T-helper 2 cell treated with Interferon-gamma antibody and Interleukin-4, amounts not matched to agents 100 ng/mL and 5 ng/mL, for 36 hours (primary cell): ENCODE results near the gene EFS. TPM values are rescaled to one million over a fixed set of nuclear protein-coding genes. Genes with fewer than 3 reads are reported as not detected.
"Not testable (repeated sequence)": the region's sequence is repeated elsewhere in the genome, so short reads cannot be mapped to it uniquely, and the experiment has no call there.

Experiments used
- intact Hi-C: fragments of 100-400 bp; cut with micrococcal nuclease; formaldehyde crosslinking; loops from one replicate; pipeline ENCODE4 v1.15.1; 2023
- total RNA-seq: library from RNA; stranded (reverse); gene quantifications from 2 replicates; pipeline ENCODE4 v1.2.3, GENCODE V29; 2022

EFS gene
- total RNA-seq, 1 donor from 2014 or later = not detected

DNA sequence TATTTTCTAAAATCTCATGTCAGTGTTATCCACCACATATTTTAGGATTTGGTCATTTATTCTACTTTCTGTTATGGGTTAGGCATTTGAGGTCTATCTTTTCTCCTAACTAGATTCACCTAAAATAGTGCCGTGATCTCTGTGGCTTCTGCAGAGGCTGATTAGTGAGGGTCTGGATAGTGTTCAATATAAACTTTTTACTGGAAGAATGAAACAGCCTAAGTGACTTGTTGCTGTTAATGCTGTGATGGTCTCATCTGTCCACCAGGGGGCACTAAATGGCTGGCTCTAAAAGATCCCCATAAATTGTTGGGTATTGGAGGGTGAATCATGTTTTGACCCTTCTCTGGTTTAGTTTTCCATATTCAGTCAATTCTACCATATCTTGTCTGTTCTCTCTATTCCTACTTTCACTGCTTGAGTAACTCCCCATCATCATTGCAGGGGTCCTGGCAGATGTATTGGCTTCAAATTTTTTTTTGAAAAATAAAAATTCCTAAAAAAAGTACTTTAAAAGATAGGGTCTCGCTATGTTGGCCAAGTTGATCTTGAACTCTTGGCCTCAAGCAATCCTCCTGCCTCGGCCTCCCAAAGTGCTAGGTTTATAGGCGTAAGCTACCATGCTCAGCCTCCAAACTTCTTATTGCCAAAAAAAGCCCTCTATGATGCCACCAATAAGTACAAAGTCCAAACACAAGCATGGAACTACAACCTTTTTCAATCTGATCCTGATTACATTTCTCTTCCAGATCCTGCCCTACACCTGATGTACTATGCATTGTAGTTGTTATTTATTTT lies 36.8 kb downstream of the EFS start:
- intact Hi-C loops = loop anchor here (1.0 kb wide), 1 partner anchor 52 kb away; no protein-coding TSS in a partner anchor

DNA sequence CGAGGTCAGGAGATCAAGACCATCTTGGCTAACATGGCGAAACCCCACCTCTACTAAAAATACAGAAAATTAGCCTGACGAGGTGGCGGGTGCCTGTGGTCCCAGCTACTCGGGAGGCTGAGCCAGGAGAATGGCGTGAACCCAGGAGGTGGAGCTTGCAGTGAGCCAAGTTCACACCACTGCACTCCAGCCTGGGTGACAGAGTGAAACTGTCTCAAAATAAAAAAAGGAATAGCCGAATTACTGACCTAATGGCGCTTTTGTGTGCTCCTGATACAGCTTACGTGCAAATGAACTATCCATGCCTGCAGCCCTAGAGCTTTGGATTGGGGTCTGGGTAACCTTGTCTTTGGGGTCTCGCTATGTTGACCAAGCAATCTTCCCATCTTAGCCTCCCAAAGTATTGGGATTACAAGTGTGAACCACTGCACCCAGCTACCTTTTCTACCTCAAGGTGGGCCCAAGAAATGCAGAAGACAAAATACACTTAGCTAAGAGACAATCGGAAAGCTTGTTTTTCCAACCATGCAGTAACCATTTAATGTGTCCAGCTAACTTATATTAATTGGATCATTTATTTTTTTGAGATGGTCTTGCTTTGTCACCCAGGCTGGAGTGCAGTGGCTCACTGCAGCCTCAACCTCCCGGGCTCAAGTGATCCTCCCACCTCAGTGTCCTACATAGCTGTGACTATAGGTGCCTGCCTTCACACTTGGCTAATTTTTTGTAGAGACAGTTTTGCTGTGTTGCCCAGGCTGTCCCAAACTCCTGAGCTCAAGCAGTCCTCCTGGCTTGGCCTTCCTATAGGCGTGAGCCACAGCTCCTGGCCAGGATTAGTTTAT lies 38.3 kb downstream of the EFS start:
- intact Hi-C loops = no loop called here

DNA sequence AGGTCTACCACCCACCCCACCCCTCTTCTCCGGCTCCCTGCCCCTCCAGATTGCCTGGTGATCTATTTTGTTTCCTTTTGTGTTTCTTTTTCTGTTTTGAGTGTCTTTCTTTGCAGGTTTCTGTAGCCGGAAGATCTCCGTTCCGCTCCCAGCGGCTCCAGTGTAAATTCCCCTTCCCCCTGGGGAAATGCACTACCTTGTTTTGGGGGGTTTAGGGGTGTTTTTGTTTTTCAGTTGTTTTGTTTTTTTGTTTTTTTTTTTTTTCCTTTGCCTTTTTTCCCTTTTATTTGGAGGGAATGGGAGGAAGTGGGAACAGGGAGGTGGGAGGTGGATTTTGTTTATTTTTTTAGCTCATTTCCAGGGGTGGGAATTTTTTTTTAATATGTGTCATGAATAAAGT lies 39.2 kb downstream of the EFS start:
- intact Hi-C loops = not testable (repeated sequence)

DNA sequence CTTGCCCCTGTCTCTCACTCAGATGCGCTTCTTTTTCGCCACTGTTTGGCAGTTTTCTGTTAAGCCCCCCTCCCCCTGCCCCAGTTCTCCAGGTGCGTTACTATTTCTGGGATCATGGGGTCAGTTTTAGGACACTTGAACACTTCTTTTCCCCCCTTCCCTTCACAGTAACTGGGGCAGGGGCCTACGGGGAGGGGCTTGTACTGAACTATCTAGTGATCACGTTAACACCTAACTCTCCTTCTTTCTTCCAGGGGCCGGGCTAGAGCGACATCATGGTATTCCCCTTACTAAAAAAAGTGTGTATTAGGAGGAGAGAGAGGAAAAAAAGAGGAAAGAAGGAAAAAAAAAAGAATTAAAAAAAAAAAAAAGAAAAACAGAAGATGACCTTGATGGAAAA lies 40.0 kb downstream of the EFS start:
- intact Hi-C loops = loop anchor here (5.0 kb wide), 1 partner anchor 242 kb away; the partner anchor contains the start of gene AP1G2

DNA sequence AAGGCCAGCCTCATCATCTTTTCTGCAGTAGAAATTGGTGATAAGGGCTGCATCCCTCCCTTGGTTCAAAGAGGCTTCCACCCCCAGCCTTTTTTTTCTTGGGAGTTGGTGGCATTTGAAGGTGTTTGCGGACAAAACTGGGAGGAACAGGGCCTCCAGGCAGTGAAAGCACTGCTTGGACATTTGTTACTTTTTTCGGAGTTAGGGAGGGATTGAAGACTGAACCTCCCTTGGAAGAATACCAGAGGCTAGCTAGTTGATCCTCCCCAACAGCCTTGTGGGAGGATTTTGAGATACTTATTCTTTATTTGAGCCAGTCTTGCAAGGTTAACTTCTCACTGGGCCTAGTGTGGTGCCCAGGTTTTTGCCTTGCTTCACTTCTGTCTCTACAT lies 40.5 kb downstream of the EFS start:
- intact Hi-C loops = loop anchor here (5.0 kb wide), 1 partner anchor 243 kb away; the partner anchor contains the start of gene AP1G2

DNA sequence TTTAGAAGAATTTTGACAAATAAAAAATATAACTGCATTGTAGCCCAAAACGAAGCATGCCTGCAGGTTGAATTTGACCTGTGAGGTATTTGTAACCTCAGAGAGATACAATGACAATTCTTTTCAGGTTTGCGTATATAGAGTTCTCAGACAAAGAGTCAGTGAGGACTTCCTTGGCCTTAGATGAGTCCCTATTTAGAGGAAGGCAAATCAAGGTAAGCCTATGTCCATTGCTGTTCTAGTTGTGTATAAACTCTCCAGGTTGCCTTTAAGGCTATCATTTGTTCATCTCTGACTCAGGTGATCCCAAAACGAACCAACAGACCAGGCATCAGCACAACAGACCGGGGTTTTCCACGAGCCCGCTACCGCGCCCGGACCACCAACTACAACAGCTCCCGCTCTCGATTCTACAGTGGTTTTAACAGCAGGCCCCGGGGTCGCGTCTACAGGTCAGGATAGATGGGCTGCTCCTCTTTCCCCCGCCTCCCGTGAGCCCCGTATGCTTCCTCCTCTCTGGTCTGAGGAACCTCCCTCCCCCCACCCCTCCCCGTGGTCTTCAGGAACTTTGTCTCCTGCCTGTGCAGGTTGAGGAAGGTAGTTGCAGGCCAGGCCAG lies 41.0 kb downstream of the EFS start:
- intact Hi-C loops = loop anchor here (5.0 kb wide), 1 partner anchor 243 kb away; the partner anchor contains the start of gene AP1G2

DNA sequence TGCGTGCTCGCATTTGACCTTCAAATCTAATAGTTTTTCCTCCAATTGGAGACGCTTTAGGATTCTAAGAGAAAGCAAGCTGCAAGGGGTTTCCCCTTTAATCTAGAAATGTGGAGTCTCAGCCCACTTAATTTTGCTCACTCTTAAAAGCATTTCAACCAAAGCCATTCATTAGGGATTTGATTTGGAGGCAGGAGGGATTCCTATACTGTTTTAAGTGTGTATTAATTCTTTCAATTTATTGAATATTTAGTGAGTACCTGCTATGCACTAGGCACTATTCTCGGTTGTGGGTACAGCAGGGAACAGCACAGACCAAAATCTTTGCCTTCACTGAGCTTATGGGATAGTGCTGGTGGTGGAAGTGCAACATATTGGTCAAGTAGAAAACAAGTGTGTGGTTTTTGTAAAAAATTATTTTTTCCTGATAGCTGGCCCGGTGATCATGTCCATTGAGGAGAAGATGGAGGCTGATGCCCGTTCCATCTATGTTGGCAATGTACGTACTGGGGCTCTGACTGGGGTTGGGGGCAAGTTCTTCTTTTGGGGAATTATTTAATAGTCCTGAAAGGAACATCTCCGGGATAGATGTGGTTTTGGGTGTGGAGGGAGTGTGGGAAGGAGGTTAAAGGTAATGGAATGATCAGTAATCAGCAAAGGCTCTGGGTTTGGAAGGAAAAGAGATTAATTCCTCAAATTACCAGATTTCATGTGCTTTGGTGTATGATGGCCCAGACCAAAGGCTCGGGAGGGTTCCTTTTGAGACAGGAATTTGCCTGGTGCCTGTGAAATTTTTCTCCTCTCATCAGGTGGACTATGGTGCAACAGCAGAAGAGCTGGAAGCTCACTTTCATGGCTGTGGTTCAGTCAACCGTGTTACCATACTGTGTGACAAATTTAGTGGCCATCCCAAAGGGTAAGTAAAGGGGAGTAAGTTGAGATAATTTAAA lies 42.1 kb downstream of the EFS start:
- intact Hi-C loops = loop anchor here (5.0 kb wide), 1 partner anchor 244 kb away; the partner anchor contains the start of gene AP1G2

DNA sequence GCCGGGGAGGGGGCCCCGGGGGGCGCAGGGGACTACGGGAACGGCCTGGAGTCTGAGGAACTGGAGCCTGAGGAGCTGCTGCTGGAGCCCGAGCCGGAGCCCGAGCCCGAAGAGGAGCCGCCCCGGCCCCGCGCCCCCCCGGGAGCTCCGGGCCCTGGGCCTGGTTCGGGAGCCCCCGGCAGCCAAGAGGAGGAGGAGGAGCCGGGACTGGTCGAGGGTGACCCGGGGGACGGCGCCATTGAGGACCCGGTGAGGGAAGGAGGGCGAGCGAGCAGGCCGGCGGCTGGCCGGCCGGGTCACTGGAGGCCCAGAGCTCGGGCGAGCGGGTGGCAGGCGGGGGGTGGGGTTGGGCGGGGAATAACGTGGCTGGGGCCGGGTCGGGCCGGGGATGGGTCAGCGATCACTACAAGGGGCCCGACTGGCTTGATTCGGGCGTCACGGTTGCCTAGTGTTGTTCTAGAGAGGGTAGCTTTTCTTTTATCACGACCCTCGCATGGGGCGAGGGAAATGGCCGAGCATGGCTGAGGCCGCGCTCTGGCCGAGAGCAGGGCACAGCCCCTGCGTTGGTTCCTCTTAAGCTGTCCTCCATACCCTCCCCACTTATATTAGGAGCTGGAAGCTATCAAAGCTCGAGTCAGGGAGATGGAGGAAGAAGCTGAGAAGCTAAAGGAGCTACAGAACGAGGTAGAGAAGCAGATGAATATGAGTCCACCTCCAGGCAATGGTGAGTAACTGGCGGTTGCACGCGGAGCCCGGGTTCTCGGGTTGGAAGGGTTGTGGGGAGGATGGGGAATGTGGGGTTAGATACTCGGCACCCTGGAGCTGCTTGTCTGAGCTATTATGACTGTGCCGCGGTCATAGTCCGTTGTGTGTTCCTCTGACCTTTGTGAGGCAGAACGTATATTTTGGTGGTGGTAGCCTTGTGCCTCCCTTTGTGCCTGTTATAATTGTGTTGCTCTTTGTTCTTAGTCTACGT lies 43.1 kb downstream of the EFS start:
- intact Hi-C loops = loop anchor here (1.0 to 5.0 kb wide), 7 partner anchors 21 to 393 kb away; partner anchors contain the start of genes ACIN1, AP1G2, C14orf119 and HOMEZ

DNA sequence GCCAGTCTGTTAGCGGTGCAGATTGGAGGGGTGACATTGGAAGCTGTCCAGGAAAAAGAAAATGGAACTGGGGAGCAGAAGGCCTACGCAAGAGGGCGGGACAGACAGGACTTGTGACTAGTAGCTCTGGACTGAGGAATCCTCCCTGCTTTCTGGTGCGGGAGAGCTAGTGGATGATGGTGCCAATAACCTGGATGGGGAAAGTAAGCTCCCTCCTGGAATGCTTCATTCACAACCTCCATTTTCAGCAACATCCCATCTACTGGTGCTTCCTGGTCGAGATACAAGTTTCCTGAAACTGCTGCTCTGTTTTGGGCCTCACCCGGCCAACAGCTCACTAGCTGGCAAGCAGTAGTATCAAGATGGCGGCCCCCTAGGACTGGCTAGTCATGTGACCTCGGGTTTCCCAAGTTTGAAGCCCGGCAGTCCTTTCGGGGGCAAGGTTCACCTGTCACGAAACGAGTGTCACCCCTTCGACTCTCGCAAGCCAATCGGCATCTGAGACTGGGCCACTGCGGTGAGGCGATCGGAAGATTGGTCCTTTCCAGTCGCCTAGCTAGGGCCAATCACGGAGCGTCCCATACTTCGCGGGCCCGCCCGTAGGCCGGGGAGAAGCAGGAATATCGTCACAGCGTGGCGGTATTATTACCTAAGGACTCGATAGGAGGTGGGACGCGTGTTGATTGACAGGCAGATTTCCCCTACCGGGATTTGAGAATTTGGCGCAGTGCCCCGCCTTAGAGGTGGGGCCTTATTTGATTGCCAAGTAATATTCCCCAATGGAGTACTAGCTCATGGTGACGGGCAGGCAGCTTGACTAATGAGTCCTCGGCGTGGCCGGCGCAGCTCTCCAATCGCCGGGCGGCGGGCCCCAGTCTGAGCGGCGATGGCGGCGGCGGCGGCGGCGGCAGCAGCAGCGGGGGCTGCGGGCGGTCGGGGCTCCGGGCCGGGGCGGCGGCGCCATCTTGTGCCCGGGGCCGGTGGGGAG lies 44.1 kb downstream of the EFS start, which contains the start of gene PABPN1:
Gene PABPN1 (plus strand): TSS at position 874 of the 988 bp plus-strand sequence. CDS start 13 bp downstream, at position 887.
- intact Hi-C loops = loop anchor here (1.0 to 5.0 kb wide), 7 partner anchors 20 to 392 kb away; partner anchors contain the start of genes ACIN1, AP1G2, C14orf119 and HOMEZ

DNA sequence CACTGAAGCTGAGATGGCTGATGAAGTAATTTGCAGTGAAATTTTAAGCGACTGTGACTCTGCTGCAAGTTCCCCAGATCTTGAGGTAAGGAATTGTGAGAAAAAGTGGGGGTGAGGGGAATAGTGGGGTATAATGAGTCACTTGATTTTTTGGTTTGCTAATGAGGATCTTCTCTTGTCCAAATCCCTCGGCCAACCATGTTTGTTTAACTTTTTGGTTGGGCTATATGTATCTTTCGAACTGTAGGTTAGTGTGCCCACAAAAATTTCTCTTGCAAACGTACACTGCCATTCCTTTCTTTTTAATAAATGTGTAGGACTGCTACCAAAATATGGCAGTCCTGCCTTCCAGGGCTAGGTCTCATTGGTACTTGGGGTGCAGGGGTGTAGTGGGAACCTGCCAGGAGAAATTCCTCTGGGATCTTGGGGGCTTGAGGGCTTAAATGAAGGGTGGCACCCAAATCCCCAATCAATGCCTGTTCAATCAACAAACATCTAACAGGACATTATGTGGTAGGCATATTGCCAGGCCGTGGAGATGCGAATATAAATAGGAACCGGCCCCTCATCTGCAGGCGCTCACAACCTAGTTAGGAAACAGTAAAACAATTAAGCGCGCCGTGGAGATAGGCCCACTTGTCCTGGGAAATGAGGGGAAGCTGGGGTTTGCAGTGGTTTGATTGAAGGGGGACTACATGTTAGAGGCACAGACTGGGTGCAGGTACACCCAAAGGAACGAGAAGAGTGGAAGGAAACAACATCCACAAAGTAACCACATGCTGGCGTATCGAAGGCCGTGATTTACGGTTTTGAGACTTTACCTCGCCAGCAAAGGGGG lies 45.0 kb downstream of the EFS start:
- intact Hi-C loops = loop anchor here (5.0 kb wide), 1 partner anchor 247 kb away; the partner anchor contains the start of gene AP1G2

DNA sequence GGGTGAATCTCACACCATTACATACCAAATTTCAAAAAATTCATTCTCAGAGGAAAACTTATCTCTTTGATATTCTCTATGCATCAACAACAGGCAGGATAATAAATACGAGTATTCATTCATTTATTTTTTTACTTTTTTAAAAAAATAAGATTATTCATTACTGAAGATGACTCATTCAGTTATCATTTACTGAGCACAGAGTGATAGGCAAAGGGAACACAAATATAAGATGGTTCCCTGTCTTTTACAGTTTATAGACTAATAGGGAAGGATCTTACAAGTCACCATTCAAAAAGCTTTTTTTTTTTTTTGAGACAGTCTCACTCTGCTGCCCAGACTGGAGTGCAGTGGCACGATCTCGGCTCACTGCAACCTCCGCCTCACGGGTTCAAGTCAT lies 48.7 kb downstream of the EFS start:
- intact Hi-C loops = no loop called here

DNA sequence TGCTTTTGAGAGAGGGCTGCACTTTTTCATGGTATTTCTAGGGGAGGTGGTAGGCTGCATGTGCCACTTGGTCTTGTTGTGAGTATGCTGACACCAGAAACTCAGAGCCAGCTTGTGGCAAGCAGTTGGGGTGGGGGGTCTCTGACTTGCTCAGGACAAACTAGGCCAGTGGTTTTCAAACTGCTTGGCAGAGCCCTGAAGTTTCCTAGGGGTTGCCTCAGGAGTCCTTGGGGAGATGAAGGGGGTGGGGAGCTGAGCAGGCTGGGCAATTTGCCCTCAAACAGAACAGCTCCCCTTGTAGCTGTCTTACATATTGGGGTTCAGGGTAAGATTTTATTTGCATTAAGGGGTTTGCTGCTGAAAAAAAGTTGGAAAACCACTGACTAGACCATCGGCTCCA lies 54.4 kb downstream of the EFS start:
- intact Hi-C loops = no loop called here

DNA sequence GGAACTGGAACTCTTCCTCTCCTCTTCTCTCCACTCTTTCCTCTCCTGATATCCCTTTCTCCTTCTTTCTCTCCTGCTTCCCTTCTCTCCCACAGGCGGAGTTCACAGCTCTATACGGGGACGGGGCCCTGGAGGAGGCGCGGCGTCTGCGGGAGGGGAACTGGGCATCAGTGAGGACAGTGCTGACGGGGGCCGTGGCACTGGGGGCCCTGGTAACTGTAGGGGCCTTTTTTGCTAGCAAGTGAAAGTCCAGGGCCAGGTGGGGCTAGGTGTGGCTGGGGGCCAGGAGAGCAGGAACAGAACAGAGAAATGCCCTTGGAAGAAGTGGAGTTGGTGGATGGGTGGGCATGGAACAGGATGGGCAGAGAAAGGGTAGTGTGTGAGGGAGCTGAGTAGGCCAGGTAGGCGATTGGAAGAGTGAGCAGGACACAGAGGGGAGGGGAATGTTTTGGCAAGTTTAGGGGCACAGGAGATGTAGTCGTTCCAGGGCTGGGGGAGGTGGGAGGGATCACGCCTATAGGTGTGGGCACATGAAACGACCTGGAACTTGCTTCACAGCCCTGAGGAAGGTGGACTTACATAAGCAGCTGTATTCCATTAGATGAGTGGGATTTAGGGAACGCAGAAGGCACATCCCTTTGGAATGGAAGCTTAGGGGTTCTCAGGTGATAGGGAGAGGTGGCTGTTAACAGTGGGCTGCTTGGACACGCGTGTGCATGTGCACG lies 56.1 kb downstream of the EFS start:
- intact Hi-C loops = loop anchor here (10.0 kb wide), 1 partner anchor 304 kb away; no protein-coding TSS in a partner anchor

DNA sequence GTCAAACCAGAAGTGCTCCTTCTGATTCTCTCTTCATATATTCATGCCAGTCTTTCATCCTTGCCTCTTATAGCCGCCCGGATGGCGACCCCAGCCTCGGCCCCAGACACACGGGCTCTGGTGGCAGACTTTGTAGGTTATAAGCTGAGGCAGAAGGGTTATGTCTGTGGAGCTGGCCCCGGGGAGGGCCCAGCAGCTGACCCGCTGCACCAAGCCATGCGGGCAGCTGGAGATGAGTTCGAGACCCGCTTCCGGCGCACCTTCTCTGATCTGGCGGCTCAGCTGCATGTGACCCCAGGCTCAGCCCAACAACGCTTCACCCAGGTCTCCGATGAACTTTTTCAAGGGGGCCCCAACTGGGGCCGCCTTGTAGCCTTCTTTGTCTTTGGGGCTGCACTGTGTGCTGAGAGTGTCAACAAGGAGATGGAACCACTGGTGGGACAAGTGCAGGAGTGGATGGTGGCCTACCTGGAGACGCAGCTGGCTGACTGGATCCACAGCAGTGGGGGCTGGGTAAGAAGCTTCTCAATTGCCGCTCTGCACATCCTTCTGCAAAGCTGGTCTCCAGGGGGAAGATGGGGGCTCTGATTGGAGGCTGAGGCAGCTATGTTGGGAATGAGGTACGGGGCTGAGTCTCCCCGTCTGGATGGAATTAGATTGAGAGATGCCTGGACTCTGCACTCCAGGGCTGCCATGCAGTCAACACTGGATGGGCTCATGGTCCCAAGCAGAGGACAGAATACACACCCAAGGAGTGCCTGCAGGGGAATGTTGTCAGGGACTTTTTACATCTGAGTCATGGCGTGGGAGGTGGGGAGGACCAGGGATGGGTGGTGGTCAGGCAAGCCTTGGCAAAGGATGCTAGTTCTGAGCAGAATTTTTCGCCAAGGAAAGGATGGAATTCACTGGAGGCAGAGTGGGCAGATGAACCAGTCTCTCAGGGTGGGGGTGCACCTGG lies 57.0 kb downstream of the EFS start:
- intact Hi-C loops = loop anchor here (10.0 kb wide), 1 partner anchor 303 kb away; no protein-coding TSS in a partner anchor

DNA sequence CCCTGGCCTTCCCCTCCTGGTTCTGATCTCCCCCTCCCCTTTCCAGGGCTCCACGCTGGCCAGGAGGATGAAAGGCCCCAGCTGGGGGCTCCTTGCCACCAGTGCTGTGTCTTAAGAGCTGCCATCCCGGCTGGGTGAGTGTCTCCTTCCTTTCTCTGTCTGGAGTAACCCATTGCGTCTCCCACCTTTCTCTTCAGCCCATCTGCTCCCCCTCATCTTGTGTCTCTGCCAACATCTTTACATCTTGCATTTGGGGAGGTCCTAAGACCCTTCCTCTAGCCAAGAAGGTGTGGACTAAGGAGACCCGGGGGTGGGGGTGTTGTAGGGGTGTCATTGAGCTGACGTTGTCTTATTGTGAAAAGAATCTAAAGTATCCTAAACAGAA lies 57.8 kb downstream of the EFS start:
- intact Hi-C loops = loop anchor here (10.0 kb wide), 1 partner anchor 302 kb away; no protein-coding TSS in a partner anchor
